HG03066 (cell line): ENCODE results near the gene ZNF839.
"Not testable (repeated sequence)": the region's sequence is repeated elsewhere in the genome, so short reads cannot be mapped to it uniquely, and the experiment has no call there.

Experiments used
- ATAC-seq: cut with Tn5 transposase; IDR thresholded peaks from one replicate; pipeline ENCODE4 v1.9.1; 2021; ENCODE audit warnings: low read depth; ENCODE audit not compliant: unreplicated experiment

Gene ZNF839

DNA sequence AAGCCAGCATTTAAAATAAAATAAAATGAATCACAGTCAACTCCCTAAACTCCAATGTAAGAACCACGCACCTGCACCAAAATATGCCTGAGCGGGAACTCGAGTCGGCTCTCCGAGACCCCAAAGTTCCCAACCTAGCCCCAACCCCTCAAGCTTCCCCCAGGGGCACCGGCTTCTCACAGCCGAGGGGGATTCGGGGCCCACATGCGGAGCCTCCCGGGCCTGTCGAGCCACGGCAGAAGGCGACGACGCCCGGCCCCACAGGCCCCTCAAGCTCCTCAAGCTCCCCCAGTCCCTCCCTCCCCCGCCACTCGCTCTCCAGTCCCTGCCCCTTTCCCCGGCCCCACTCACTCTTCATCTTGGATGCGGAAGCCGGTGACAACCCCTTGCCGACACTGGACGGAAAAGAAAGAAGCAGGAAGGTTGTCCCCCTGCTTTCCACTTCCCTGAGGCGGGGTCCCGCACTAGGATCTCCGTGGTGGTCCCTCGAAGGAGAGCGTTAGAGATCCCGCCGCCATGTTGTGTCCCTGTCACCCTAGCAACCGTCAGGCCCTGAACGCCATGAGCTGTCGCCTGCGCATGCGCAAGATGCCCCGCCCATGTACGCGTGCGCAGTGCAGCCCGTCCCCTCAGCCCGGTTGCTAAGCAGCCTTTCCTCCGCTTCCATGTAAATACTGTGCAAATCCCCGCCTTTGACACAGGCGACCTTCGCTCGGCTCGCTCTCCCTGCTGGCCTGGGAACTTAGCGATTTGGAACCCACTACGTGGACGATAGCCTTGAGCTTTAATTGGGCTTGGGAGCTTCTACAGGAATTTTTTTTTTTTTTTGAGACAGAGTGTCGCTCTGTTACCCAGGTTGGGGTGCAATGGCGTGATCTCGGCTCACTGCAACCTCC is 14.7 kb upstream of the ZNF839 start, which contains the start of gene MOK:
MOK (minus strand) TSS at position 554 of the 896 bp plus-strand sequence; CDS start at position 358, 196 bp downstream.
- ATAC-seq: peak; percentile 95

DNA sequence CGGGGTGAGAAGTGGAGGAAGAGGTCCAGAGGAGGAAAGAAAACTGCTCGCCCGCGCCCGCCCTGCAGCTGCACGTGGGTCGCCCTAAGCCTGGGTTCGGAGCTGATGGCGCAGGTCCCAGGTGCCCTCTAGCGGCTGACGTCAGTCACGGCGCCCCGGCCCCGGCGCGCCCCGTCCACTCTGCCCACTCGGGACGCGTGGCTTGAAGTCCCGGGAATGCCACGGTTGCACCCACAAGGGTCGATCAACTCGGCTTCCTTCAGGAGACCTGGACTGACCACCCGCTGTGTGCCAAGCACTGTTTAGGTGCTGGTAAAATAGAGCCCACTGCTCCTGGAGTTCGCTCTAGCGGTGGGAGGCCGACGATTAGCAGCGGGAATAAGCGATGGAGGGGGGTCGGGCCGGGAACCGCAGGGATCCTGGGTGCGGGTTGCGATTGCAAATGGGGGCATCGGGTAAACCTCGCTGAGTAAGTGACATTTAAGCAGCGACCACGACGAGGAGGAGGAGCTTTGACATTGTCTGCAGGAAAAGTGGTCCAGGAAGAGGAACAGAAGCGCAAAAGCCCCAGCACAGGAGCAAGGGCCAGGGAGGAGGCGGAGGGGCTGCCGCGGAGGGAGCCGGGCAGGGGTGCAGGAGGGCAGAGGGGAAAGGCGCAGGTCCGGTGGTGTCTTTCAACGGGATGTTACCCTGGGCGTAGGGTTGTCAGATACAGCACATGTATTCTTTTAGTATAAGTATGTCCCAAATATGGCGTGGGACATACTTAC is 5.1 kb upstream of the ZNF839 start:
- peak; percentile 51 for ATAC-seq

DNA sequence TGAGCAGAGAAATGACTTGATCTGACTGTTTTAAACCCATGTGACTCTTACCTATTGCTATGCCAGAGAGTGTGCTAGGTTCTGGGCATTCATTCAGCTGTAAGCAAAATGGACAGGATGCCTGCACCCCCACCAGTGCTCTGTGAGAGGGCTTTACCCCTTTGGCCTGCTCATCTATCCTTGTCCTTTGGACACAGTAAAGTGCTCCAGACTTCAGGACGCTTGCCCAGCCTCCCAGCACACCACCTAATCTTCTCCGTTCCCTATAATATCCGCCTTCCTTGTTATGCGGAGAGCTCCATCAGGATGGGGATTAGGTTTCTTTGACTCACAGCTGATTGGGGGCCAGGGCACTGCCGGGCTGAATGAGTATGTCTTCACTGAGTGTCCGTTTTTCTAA is 4.4 kb upstream of the ZNF839 start:
- ATAC-seq: no peak

DNA sequence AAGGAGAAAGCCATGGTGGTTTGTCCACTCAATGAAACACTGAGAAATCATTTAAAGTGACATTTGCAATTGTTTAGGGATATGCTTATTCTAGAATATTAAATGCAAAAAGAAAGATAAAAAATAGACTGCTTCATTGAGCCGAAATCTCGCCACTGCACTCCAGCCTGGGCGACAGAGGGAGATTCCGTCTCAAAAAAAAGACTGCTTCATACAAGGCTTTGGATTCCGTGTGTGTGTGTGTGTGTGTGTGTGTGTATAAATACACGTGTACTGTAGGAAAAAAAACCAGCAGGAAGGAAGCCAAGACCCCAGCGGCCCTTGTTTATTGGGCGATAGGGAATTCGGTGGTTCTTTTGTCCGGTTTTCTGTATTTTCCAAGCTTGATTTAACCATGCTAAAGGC is 3.2 kb upstream of the ZNF839 start:
- no peak for ATAC-seq

DNA sequence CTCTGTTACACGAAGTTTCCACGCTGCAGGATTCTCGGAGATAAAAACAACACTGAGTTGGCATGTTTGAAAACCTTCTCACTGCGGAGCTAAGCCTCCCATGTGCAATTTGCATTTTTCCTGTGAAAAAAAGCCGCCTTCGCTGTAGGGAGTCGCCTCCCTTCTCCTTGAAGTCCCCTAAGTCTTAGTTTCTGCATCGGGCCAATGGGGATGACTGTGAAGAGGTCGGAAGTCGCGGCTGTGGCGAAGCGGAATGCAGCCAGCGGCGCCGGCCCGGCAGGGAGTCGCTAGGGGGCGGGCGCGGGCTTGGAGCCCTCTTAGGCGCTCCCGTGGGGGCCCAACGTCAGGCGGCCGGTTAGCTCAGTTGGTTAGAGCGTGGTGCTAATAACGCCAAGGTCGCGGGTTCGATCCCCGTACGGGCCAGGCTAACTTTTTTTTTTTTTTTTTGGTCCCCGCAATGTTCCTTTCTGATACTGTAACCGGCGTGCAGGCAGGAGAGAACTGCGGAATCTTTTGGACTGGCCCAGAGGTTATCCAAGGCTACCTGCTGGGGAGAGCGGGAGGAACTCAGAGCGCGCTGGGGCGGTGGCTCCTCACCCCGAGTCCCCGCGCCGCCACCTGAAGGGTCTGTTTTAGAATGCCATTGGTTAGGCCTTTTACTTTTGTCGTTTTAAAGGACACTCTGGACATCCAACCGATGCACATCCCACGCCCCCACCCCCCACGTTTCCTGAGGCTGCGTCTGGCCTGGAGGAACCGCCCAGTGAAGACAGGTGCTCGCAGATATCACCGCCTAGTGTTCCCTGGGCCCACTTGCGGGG is 2.6 kb upstream of the ZNF839 start:
- peak; percentile 49 for ATAC-seq

DNA sequence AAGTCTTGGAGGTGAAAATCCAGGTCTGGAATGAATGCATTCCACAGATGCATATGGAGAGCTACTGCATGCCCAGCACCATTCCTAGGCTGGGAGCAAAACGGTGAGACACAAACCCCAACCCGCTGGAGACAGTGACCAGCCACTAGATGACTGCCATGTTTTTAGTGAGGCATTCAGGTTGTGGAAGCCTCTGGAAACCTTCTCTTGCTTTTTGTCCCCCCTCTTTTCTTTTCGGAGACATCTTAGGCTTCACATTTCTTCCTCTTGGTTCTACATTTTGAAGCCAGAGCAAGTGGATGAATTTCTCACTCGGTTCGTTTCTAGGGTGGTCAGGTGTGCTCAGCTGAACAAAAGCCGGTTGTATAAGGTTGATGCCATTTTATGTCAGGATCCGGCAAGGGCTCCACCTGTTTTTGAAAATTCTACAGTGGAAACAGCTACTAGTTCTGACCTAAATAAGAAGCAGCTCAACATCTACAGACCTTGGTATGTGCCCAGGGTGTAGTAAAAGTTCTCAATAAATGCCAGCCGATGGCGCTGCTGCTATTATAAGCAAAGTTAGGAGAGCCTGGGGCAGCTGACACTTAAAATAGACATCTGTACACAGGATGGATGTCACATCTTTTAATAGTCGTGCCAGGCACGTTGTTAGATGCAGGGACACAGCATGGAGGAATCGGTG is 1.8 kb upstream of the ZNF839 start:
- ATAC-seq: no peak

DNA sequence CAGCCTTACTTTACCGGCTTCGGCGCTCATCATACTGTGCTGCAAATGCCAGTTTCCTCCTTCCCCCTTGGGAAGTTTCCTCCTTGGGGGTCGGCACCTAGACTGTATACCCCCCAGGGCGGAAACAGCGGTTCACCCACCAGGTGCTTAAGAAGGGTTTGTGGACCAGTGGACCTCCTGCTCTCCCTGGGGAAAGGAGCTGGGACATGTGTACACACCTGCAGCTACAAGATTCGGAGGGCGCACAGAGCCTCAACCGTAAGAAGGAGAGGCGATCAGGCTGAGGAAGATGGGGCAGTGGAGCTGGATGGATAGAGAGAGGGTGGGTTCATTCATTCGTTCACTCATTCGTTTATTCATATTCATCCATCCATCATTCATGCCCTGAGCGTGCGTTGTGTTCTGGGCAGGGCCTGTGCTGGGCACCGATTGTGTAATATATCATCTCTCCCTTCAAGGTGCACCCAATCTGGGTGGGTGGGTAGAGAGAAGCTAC is 717 bp upstream of the ZNF839 start:
- ATAC-seq: no peak

DNA sequence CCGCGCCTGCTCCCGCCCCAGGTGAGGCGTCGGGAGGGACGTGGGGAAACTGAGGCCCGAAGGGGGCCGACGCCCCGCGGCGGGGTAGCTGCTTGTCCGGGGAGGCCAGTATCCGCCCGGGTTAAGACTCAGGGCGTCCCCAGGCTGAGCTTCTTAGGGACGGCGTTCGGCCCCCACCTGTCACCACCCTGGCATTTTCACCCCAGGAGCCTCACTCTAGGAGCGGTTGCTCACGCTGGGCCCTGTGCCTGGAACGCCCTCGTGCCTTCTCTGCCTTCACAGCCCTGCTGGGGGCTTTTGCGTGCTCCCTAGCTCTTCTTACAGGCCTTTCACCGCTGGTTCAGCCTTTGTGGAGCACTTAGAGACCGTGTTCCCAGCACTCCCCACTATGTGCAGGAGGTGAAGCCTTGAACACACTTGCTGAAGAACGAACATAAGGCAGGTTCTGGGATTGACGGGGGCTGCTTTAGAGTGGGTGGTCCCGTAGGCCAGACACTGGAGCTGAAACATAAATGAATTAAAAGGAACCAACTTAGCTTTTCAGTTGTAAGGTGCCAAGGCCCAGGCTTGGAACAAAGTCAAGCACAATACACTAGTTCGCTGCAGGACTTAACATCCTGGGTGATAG is 601 bp downstream of the ZNF839 start:
- peak; percentile 10 for ATAC-seq

DNA sequence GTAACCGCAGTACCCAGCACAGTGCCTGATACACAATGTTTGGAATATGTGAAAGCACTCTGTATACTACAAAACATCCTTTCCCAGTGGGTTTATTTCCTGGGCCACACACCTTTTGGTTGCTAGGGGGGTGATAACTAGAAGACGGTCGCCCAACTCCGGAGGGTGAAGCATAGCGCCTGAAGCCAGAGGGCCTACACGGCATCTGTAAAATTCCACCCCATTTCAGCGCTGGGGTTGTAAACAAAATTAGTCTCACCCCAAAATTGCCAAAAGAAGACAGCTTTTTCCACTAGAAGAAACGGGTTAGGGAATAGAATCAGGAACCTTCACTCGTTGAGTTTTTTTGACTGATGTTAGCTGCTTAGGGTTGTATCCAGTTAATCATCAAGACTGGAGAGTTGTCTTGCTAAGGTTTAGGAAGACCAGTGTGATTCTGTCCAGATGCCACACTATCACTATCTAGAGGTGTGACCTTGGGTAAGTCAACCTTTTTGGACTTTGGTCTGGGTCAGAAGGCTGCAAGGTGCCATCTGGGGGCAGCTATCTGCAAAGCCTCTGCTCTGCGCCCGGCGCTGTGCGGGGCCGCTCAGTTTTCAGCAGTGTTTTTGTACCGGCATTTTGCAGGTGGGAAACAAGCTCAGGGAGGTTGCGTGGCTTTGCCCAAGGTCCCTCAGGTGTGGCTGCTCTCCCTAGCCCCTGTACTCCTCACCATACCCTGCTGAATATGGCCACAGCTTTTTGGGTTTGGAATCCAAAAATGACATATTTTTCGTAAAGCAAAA is 1.3 kb downstream of the ZNF839 start:
- ATAC-seq: no peak

DNA sequence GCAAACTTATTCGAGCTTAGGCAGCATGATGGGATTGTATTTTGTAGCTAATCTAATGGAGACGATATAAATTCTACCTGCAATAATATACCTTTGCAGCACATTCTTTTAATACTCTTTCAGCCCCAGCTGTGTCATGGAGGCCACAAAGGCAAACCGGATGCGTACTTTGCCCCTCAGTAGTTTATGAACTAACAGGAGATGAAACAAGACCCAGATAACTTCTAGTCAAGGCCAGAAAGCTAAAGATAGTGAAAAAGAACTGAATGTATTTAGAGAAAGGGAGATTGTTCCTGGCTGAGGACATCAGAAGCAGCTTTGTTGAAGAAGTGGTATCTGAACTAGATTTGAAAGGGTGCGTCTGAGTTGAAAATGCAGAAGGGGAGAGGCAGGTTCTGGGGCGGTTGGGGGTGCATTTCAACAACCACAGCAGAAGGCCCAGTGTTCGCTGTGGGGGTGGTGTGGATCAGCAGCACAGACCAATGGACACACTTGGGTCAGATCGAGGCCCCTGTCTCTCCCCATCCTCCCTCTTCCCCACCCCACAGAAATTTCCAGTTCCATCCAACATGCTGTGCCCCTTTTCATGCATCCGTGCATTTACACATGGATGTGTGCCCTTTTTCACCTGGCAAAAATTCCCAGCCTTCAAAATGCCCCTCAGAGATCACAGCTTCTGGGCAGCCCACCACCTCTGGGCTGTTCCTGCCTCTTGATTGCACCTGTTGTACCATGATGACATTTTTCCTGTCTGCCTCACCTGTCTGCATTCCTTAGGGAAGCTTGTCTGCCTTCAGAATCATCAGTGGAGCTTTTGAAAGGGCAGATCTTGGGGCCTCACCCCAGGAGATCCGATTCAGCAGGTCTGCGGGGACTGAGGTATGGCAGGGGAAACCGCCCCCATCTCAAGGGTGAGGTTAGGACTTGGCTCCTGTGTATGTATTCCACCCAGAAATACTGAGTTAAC is 2.2 kb downstream of the ZNF839 start:
- ATAC-seq: no peak

DNA sequence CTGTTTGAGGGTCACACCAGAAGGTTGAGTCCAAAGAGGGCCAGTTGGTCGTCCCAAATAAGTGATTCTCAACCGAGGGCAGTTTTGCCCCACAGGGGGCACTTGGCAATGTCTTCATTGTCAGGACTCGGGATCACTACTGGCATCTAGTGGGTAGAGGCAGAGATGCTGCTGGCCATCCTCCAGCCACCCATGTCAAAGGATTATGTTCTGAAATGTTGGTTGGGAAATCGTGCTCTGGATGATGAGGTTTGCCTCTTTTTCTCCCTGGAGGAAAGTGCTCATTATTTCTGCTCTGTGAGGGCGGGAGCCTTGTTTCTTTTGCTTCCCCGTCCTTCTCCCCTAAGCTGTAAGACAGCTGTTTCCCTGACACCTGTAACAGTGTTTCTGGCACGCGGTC is 3.6 kb downstream of the ZNF839 start:
- no peak for ATAC-seq

DNA sequence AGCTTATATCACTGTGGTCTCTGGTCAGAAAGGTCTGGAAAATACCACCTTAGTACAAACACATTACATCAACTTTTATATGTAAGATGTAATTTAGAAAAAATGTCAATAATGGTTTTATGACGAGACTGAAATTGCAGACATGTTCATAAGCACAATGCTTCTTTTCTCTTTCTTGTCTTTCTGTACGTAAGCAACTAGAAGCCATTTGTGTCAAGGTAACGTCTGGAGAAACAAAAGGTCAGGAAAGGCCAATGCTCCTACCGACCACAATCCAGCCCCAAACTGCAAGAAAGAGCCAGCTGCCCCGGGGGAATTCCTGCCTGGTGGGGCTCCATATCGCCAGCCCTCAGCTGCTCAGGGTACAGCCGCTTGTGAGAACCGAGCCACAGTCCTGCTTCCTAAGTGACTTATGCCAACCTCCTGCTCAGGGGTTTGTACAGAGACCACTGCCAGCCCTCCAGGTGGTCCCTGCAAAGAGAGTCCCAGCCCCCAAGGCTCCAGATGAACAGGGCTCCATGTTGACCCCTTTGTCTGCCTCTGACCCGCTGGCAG is 6.3 kb downstream of the ZNF839 start:
- no peak for ATAC-seq

DNA sequence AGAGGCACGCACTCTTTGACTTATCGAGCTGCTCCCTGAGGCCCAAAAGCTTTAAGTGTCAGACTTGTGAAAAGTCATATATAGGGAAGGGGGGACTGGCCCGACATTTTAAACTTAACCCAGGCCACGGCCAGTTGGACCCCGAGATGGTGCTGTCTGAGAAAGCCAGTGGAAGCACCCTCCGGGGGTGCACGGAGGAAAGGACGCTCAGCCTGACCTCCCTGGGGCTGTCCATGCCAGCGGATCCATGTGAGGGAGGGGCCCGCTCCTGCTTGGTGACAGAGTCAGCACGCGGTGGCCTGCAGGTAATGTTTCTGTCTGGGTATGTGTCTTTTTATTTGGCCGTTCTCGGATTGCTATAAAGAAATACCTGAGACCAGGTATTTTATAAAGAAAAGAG is 7.0 kb downstream of the ZNF839 start:
- ATAC-seq: no peak

DNA sequence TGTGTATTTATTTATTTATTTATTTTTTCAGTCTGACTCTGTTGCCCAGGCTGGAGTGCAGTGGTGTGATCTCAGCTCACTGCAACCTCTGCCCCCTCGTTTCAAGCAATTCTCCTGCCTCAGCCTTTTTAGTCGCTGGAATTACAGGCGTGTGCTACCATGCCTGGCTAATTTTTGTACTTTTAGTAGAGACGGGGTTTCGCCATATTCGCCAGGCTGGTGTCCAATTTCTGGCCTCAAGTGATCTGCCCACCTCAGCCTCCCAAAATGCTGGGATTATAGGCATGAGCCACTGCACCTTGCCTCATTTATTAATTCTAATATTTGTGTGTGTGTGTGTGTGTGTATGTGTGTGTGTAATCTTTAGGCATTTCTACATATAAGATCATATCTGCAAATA is 9.8 kb downstream of the ZNF839 start:
- not testable (repeated sequence) for ATAC-seq

DNA sequence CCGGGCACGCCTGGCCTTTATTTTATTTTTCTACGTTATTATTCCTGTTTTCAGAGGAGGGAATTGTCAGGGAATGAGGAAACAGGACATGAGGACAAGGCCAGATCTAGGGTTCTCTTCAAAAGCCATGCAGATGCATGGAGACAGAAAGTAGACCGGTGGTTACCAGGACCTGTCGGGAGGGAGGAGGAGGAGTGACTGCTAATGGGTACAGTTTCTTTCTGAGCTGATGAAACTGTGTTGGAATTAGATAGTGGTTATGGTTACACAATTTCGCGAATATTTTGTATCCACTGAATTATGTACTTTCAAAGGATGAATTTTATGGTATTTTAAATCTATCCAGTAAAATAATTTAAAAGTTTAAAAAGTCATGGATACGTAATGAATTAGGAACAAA is 11.3 kb downstream of the ZNF839 start:
- no peak for ATAC-seq

DNA sequence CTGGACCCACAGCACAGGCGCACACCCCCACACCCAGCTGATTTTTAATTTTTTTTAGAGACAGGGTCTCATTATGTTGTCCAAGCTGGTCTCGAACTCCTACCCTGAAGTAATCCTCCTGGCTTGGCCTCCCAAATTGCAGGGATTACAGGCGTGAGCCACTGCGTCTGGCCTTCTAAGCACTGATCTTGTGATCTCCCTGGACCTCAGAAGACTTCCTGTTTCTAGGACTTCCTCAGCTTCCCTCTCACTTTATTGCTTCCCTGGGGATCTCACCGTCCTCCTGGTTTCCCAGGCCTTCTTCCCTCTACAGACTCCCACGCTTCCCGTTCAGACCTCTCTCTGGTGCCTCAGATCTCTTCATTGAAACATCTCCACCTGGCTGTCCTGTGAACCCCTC is 13.8 kb downstream of the ZNF839 start:
- no peak for ATAC-seq
